ENCODE measurements around the gene HTR6.
A peak's percentile ranks its signal among the peaks of the same experiment; 100 is the strongest.

HTR6 gene

DNA sequence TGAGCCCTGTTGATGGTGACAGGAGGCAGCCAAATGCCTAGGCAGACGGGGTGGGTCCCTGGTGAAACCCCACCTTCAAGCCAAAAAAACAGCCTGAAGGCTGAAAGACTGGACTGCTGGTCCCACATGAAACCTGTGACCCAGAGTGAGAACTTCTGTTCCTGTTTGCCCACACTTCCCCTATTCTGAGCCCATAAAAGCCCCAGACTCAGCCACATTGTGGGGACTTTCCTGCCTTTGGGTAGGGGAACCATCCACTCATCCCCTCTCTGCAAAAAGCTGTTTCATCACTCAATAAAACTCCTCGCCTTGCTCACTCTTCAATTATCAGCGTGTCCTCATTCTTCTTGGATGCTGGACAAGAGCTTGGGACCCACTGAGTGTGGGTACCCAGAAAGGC is 25.2 kb downstream of the HTR6 start:
- no peak for DNase-seq

DNA sequence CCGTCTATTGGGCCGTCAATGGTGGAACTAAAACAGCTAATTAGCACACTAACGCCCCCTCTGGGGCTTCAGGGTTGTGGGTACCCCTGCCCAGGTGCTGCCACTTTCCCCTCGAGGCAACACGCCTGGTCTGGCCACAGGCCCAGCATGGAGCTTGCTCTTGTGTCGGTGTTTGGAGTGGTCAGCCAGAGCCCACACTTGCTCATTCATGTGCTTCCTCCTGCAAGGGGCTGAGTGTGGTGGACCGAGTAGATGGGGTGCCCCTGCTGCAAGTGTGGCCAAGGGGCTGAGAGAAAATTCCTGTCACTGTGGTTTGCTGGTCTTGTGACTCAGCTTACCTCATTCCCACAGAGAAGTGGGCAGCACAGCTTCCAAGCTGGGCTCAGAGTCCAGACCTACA is 25.7 kb downstream of the HTR6 start:
- no peak for DNase-seq

DNA sequence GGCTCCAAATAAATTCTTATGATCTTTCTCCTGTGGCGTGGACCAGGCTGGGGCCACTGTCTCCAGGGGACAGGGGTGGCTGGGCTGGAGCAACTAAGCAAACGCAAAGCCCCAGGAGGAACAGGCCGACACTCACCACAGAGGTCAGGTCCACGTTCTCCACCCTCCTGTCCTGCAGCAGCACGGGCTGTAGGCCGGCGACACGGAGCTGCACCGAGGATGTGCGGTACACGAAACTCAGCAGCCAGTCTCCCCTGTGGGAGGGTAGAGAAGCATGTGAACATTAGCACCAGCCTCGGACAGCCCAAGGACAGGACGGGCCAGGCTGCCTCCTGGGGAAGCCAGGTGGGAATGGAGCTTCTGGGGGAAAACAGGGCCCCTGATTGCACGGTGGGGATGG is 29.6 kb downstream of the HTR6 start:
- DNase-seq, result no peak

DNA sequence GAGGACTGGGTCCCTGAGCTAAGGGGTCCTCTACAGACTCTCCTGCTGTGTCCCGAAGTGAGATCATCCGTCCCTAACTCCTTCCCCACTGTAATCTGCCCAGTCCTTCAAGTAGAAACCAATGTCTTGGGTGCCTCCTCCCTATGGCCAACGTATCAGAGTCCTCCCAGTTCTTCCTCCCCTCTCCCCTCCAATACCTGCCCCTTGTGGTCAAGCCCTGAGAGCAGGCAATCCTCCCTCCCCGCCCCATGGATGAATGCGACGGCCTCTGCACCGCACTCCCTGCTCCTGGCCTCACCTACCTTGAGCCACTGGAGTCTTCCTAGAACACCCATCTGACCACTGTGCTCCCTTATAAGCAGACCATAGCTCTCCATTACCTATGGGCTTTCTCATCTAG is 31.1 kb downstream of the HTR6 start:
- DNase-seq, result no peak

DNA sequence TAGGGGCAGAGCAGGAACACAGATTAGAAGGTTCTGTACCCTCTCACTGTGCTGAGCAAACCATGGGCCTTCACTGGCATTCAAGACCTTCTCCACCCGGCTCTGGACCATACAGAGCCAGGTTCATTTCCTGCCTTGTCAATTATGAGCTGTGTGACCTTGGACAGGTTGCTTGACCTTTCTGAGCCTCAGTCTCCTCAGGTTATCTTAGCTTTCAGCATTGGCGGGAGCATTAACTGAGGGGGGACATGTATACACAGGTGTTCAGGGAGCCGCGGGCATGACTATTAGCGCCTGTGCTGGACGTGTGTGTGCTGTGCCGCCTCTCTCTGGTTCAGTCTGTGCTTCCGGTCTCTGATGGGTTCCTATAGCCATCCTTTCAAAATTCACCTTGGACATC is 32.1 kb downstream of the HTR6 start:
- DNase-seq, result no peak

DNA sequence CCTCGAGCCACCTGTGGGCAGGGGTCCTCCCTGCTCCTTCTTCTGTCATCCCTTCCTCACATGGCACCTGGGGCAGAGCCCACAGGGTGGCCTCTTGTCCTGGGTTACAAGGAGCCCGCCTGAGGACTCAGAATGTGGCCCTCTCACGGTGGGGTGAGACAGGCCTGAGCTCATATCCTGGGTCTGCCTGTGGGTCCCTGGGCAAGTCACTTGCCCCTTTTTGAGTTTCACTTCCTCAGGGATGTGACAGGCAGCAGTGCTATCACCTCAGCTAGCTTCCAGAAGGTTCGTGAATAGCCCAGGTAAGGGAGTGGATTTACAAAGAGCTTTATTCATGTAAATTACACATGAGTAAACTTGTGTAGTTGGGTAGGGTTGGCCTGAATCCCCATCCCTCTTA is 33.5 kb downstream of the HTR6 start:
- no peak for DNase-seq

DNA sequence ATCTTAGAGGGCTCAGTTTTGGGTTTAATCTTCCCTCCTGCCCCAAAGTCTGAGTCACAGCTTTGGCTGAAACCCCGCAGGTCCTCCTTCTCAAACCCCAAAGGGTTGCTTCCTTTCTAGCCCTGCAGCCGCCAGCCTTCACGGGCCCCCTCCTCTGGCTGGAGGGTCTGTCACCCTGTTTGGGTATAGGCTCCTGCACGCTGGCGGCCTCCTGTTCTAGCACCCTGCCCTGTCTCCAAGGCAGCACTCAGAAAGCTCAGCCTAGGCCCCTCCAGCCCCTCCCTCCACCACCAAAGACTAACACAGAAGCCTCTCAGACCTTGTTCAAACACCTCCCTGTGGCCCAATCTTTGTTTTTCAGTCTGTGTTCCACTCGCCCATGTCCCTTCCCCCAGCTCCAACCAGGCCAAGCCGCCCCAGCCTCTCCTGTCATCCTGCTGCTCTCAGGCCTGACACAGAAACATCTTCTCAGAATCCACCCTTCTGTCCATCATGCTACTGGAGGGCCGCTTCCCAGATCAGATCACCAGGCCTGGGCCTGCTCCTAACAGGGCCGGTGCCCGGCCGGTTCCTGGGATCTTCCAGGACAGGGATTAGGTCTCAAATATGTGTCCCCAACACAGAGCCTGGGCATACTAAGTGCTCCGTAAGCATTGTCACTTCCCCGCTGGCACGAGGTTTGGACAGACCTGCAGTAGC is 35.6 kb downstream of the HTR6 start:
- no peak for DNase-seq

DNA sequence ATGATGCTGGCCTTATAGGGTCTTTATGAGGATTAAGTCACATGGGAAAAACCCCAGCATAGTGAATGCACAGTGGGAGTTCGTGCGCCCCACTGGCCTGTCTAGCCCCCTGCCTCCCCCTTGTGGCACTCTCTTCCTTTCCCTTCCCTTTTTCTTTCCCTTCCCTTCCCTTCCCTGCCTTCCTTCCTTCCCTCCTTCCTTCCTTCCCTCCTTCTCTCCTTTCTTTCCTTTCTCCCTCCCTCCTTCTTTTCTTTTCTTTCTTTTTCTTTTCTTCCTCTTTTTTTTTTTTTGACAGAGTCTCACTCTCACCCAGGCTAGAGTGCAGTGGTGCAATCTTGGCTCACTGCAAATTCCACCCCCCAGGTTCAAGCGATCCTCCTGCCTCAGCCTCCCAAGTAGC is 38.6 kb downstream of the HTR6 start:
- DNase-seq, result no peak

DNA sequence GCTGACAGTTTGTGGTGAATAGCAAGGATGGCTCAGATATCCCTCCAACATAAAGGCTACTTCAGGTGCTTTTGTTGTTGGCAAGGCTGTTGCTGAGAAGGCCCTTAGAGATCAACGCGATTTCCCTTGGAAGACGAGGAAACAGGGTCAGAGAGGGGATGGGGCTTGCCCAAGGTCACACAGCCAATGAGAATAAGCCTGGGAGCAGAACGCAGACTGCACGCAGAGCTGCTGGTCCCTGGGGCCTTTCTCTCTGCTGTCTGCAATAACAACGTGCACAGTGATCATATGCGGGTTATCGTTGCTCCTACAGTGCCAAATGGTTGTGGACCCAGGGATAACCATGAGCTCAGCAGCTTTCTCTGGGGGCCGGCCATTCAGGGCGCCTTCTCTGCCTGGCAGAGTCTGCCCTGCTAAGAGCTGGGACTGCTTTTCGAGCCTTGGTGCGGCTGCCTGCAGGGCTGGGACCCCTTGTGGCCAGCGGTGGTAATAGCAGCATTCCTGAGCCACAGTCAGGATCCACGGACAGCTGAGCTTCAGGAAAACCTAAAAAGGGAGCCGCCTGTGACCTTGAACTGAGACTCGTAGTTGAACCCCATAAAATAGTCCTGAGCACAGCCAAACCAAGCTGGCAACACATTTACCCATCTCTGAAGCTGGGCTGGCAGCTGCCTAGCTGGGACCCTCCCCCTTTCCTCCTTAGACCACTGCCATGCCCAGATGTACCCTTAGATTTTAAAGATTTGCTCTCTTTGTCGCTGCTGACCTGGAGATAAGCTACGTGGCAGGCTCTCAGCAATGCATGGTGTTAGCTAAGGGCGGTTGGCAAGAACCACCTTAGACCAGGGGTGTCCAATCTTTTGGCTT is 39.8 kb downstream of the HTR6 start:
- peak; percentile 70 for DNase-seq

DNA sequence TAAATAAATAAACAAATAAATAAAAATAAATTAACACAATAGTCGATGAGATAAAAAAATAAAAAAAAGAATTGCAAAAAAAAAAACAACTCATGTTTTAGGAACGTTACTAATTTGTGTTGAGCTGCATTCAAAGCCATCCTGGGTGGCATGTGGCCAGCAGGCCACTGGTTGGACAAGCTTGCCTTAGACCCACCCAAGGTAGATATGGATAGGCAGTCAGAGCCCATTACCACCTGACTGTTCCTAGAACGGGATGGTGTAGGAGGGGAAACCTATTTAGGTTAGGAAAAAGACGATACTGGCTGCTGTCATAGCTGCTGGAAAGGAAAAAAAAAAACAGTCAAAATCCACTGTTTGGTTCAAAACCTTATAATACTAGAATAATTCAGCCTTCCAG is 40.8 kb downstream of the HTR6 start:
- DNase-seq, result no peak

DNA sequence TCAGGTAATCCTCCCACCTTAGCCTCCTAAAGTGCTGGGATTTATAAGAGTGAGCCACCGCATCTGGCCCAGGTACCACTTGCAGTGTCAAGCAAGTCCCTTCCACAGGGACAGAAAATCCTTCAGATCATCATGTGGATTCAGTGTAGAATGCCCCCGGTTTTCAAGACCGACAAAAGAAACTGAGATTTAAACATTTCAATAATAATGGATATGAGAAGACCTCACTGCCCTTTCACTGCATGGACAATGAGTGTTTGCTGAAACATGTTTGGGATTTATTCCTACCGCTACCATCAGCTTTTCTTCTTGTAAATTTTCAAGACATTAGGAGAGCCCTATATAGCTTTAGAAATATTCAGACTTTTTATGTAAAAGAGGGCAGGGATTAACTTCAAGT is 41.5 kb downstream of the HTR6 start:
- DNase-seq, result no peak

DNA sequence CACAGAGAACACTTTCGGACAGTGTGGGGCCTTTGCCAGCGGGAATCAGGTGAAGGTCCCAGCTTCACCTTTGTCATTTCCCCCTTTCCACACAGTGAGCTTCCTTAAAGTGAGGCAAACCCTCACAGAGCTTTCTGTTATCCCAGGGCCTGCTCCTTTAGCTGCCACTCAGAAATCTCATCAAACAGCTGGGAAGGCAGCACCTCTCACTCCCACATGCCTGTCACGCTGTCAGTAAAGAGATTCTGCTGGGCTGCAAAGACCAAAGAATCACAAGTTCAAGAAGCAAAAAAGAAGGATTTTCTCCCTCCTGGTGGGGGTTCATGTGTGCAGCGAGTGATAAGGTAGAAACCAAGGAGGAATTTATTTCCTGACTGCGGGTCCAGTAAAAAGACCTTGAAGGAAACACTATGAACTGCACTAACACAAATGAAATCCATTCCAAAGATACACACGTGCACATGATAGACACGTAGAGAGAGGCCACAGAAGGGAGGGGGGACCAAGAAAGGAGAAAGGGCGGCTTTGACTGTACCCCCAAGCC is 44.0 kb downstream of the HTR6 start:
- DNase-seq, result no peak

DNA sequence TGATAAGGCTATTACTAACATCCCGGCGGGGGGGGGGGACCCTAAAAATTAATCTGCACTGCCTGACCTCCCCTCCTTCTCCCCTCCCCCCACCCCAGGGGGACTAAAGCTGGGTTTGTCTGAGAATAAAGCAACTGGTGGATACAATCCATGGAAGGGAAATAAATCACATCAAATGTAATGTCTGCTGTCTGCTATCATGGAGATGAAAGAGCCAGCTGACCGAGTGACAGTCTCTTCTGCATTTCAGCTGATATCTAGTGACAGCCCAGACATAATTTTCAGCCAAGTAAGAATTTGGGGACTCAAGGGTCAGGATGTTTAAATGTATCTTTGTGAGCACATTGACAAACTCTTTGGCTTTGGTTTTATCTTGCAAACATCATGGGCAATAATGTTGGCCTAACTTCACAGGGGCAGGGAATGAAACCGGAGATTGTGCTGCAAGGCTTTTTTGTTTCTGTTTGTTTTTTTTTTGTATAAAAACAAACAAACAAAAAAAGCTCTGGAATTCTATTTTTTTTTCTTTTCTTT is 44.7 kb downstream of the HTR6 start:
- DNase-seq, result no peak

DNA sequence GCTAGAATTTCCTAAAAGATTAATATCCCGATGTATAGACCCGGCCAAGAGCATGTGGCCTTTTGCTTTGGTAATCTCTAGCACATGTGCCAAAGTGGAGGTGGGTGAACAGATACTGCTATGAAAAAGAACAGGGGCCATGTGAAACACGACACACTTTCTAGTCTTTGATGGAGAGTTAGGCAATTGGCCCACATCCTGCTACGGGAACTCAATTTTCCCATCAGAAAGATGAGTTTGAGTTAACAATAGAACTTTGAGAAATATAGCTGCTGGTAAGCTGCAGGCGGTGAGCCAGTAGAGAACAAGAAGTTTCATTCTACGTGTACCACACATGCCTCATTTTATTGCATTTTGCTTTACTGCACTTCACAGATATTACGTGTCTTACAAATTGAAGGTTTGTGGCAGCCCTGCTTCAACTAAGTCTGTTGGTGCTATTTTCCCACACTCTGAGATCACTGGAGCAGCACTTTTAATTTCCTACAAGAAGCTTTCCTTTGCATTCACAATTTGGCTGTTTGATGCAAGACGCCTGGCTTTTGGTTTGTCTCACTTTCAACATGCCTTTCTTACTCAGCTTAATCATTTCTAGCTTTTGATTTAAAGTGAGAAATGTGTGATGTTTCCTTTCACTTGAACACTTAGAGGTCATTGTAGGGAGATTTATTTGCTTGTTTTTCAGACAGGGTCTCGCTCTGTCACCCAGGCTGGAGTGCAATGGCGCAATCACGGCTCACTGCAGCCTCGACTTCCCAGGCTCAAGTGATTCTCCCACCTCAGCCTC is 46.3 kb downstream of the HTR6 start:
- peak; percentile 36 for DNase-seq

DNA sequence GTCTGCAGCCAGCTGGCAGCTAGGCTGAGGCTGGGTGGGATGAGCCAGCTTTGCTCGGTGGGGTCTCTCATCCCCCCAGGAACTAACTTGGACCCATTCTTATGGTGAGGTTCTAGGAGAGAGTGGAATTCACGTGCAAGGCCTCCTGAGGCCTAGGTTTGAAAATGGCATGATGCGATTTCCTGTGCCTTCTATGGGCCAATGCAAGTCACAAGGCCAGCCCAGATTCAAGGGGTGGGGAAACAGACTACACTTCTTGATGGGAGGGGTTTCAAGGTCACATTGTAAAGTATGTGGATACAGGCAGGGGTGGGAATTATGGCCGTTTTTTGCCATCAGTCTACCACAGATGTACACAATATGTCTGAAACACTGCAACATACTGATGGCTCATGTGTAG is 48.3 kb downstream of the HTR6 start:
- no peak for DNase-seq

DNA sequence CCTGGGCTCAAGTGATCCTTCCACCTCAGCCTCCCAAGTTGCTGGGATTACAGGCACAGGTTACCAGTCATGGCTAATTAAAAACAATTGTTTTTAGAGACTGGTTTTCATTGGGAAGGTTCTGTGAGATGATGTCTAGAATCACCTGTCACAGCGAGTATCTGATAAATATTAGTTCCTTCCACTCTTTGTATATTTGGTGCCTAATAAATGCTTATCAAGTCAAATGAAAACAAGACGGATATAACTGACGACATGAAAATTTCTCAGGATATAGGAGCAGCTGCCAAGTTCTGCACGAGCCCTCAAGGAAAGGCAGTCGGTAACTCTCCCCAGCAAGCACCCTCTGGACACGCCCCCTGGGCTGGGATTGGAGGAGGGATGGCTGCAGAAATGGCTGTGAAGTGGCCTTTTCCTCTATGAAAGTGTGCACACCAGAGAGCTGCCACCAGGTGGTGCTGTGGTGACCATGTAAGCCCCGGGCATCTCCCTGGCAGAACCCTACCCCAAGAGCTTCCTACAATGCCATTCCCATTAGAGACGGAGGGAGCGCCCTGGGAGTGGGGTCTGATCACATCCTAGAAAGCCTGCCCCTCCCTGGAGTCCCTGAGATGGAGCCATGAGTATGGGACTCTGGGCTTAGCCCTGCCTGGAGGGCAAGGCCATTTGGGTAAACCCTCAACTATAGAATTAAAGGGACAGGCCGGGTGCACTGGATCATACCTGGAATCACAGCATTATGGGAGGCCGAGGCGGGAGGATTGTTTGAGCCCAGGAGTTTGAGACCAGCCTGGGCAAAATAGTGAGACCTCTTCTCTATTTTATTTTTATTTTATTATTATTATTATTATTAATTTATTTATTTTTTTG is 50.9 kb downstream of the HTR6 start:
- DNase-seq, result peak; percentile 89

DNA sequence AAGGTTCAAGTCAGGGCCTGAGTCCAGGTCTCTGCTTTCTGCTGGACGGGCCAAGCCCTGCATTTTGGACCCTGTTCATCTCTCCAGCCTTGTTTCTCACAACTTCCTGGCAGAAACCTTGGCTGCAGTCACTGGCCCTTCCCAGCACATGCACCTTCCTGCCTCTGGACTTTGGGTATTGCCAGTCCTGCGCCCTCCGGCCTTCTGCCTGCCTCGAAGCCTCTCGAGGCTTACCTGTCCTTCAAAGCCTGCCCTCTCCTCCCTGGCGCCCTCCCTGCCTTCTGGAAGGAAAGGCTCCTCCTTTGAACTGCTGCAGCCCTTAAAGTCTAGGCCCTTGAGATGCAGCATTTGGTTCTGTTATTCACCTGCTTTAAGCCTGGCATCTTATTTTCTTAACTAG is 52.8 kb downstream of the HTR6 start:
- DNase-seq, result no peak

DNA sequence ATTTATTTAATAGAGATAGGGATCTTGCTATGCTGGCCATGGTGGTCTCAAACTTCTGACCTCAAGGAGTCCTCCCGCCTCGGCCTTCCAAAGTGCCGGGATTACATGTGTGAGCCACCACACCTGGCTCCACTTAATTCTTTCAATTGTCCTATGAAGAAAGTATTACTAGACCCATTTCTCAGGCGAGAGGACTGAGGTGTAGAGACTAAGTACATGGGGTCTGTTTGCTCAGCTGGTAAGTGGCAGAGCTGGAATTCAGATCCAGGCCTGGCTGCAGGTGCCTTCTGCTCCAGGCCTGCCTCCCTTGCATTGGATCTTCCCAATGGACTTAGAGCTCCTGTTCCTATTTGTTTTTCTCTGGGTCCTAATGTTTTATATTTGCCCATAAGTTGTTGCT is 55.5 kb downstream of the HTR6 start:
- DNase-seq, result no peak

DNA sequence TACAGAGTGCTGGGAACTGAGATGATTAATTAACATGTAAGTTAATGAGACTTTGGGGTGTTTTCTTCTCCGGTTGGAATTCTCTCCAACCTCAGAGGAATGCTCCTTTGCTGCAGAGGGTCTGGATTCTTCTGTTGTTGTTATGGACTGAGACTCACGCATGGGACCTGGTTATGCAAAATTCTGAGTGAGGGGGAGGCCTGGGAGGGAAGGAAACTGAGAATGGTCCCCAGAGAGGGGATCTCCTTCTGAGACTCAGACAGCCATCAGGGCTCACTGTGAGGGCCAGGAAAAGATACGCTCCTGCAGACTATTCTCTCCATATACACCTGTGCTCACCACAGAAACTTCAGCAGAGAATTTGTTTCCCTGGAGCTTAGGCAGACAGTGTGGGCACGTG is 56.3 kb downstream of the HTR6 start:
- no peak for DNase-seq

DNA sequence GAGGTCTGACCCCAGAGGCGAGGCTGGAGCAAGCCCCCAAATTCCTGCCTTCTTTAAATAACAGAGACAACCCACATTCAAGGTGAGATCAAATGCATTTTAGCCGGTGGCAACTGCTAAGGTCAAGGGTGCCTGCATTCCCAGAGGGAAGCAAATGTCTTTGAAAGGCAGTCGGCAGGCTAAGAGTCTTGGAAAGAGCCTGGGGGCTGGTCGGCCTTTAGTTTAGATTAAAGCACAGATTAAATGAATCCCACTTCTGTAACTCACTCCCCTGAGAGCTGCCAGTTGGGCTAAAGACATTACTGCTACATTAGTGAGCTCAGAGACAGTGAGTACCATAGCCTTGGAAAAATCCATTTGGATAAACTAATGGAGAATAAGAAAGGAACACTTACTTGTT is 59.2 kb downstream of the HTR6 start:
- DNase-seq, result no peak

DNA sequence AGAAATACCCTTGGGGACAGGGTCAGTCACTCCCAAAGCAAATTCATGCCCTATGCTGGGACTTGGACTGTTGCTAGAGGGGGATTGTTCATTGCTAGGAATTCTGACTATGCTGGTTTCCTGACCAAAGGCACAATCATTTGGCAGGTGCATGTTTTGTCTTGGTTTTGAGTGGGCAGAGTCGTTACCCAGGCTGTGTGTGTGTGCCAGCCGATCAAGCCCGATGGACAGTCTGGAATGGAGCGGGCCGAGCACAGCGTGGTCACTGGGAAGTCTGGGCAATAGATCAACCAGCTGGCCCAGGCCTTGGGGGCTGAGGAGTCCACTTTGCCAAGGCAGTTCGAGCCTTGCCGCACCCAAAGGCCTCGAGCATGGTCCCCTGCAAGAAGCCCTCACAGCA is 60.9 kb downstream of the HTR6 start:
- DNase-seq, result no peak

All from stimulated activated CD4-positive, alpha-beta T cell treated with anti-CD3 and anti-CD28 coated beads, Interleukin-4, amount 100 ng/mL, for 24 hours (primary cell).